Measurements from ENCODE around the gene CPNE6.

The CPNE6 gene

GRCh38 chr14:24113379-24113800 lies 42.0 kb downstream of the CPNE6 start:
- CTCF ChIA-PET = interaction anchor here (1.3 to 2.4 kb wide), 5 partner anchors 18 to 55 kb away, joined by 4 to 13 read pairs (median 13); partner anchors contain the start of genes IRF9 and PCK2
- H3K4me3 ChIP-seq (ENCODE audit: low read depth, low read length) = peak overlapping the region; percentile 98
- H3K9me3 ChIP-seq (ENCODE audit: control insufficient read depth, insufficient read depth, low read depth, low read length) = no peaks in the 10 kb centered on the region
- H3K36me3 ChIP-seq (ENCODE audit: control insufficient read depth in 2 of 2, insufficient read depth in 1 of 2, low read length in 2 of 2) = peaks cover 0 to 21% of the 10 kb centered on the region in 2 experiments; a peak in 1 of 3 replicates
- peak overlapping the region; percentile 94 for H3K27ac ChIP-seq (ENCODE audit: extremely low read depth, low read depth, low read length)
- POLR2A ChIA-PET = interaction anchor here (0.7 to 8.3 kb wide), 10 partner anchors 11 to 158 kb away, joined by 4 to 163 read pairs (median 10); partner anchors contain the start of genes CHMP4A, EMC9, IRF9 and PCK2
- TF ChIP-seq MEIS1 (CRISPR knock-in tag; IDR thresholded peaks at IDR 0.05; ENCODE audit: borderline replicate concordance) = no peak
- TF ChIP-seq GLI2 (tag by site-specific recombination; IDR thresholded peaks at IDR 0.05; ENCODE audit: borderline replicate concordance, low read depth) = no peak
- TF ChIP-seq ZNF549 (tag by site-specific recombination; IDR thresholded peaks at IDR 0.05) = no peak
- TF ChIP-seq ZNF548 (tag by site-specific recombination; IDR thresholded peaks at IDR 0.05) = no peak
- peak; percentile 91 for TF ChIP-seq ZNF335 (tag by site-specific recombination; conservative IDR thresholded peaks at IDR 0.05)
- 0 out of 2 replicates have a peak, but pooled peaks have one; percentile 1 for TF ChIP-seq ZNF146 (tag by site-specific recombination; IDR thresholded peaks at IDR 0.05)
- H3K4me1 ChIP-seq (ENCODE audit: control insufficient read depth, insufficient read depth, low read length) = no peaks in the 10 kb centered on the region

DNA sequence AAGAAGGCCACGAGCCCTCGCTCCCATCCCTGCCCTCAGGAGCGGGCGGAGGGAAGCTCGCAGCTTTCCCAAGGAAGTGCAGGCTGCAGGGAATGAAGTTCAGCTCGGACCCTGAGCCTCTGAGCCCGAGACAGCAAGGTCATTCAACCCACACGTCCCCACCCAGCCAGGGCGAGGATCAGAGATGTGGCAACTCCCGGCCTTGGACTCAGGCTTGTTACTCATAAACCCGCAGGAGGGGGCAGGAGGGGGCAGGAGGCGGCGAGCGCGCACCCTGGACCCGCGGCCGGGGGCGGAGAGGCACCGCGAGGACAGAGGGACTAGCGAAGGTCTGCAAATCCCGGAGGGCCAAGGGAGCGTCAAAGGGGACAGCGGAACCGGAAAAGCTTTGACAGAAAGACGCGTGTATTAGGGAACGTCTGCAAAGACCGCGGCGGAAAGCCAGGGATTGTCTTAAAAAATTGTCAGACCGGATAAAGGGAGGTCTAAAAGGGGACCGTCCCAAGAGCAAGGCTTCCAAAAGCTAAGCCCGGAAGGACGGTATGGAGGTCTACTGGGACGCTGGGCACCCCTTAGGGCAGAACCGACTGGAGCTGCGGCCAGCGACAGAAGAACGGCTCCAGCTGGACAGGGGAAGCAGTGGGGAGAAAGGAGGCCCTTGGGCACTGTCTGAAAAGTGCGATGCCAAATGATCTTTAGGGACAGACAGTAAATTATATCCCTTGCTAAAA lies 42.6 kb downstream of the CPNE6 start:
- peak overlapping the region; percentile 98 for H3K4me3 ChIP-seq (ENCODE audit: low read depth, low read length)
- H3K4me1 ChIP-seq (ENCODE audit: control insufficient read depth, insufficient read depth, low read length) = no peaks in the 10 kb centered on the region
- H3K27ac ChIP-seq (ENCODE audit: extremely low read depth, low read depth, low read length) = peak overlapping the region; percentile 94
- H3K9me3 ChIP-seq (ENCODE audit: control insufficient read depth, insufficient read depth, low read depth, low read length) = no peaks in the 10 kb centered on the region
- H3K36me3 ChIP-seq (ENCODE audit: control insufficient read depth in 2 of 2, insufficient read depth in 1 of 2, low read length in 2 of 2) = peaks cover 0 to 27% of the 10 kb centered on the region in 2 experiments; a peak in 1 of 3 replicates
- CTCF ChIA-PET = interaction anchor here (0.6 to 2.4 kb wide), 8 partner anchors 19 to 128 kb away, joined by 3 to 13 read pairs (median 6); partner anchors contain the start of genes IRF9, PCK2, PSME1 and TINF2
- POLR2A ChIA-PET = interaction anchor here (0.6 to 8.3 kb wide), 29 partner anchors 9 to 793 kb away, joined by 3 to 163 read pairs (median 5); partner anchors contain the start of genes CHMP4A, CIDEB, EMC9 and IPO4
- TF ChIP-seq KLF9 (tag by site-specific recombination; IDR thresholded peaks at IDR 0.05; ENCODE audit: low read depth) (no peak), ZNF214 (tag by site-specific recombination; IDR thresholded peaks at IDR 0.05; ENCODE audit: borderline replicate concordance) (no peak), KLF7 (tag by site-specific recombination; IDR thresholded peaks at IDR 0.05; ENCODE audit: borderline replicate concordance) (no peak), ZFP41 (tag by site-specific recombination; IDR thresholded peaks at IDR 0.05; ENCODE audit: borderline replicate concordance) (no peak), ZNF658 (tag by site-specific recombination; IDR thresholded peaks at IDR 0.05) (no peak), ZNF670 (tag by site-specific recombination; IDR thresholded peaks at IDR 0.05; ENCODE audit: low read depth) (no peak), ZFHX2 (tag by site-specific recombination; conservative IDR thresholded peaks at IDR 0.05) (peak; percentile 79), ZNF660 (tag by site-specific recombination; IDR thresholded peaks at IDR 0.05) (0 out of 2 replicates have a peak, but pooled peaks have one; percentile 30), IKZF3 (tag by site-specific recombination; IDR thresholded peaks at IDR 0.05) (no peak), SP2 (tag by site-specific recombination; IDR thresholded peaks at IDR 0.05) (peak; percentile 53), ZNF23 (tag by site-specific recombination; IDR thresholded peaks at IDR 0.05; ENCODE audit: borderline replicate concordance) (no peak), ZNF510 (tag by site-specific recombination; IDR thresholded peaks at IDR 0.05; ENCODE audit: insufficient replicate concordance) (no peak), GLIS1 (tag by site-specific recombination; IDR thresholded peaks at IDR 0.05) (peak; percentile 75), BCL11B (tag by site-specific recombination; IDR thresholded peaks at IDR 0.05; ENCODE audit: low read depth) (no peak), ZNF223 (tag by site-specific recombination; IDR thresholded peaks at IDR 0.05) (no peak), ZNF362 (tag by site-specific recombination; IDR thresholded peaks at IDR 0.05) (no peak), TCF7L2 (IDR thresholded peaks at IDR 0.05; ENCODE audit: borderline replicate concordance, low read depth, low read length) (no peak), YY2 (tag by site-specific recombination; IDR thresholded peaks at IDR 0.05) (no peak), ZNF785 (tag by site-specific recombination; IDR thresholded peaks at IDR 0.05) (no peak), ZNF561 (tag by site-specific recombination; IDR thresholded peaks at IDR 0.05; ENCODE audit: borderline replicate concordance) (0 out of 2 replicates have a peak, but pooled peaks have one; percentile 33), ZNF155 (tag by site-specific recombination; IDR thresholded peaks at IDR 0.05) (no peak), WT1 (tag by site-specific recombination; IDR thresholded peaks at IDR 0.05) (no peak), ZFP37 (tag by site-specific recombination; IDR thresholded peaks at IDR 0.05) (no peak), ZNF701 (tag by site-specific recombination; IDR thresholded peaks at IDR 0.05) (peak; percentile 97)
- TF ChIP-seq, protein P1, sequence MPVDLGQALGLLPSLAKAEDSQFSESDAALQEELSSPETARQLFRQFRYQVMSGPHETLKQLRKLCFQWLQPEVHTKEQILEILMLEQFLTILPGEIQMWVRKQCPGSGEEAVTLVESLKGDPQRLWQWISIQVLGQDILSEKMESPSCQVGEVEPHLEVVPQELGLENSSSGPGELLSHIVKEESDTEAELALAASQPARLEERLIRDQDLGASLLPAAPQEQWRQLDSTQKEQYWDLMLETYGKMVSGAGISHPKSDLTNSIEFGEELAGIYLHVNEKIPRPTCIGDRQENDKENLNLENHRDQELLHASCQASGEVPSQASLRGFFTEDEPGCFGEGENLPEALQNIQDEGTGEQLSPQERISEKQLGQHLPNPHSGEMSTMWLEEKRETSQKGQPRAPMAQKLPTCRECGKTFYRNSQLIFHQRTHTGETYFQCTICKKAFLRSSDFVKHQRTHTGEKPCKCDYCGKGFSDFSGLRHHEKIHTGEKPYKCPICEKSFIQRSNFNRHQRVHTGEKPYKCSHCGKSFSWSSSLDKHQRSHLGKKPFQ (tag by site-specific recombination; IDR thresholded peaks at IDR 0.05) = no peak
- TF ChIP-seq, protein P2, sequence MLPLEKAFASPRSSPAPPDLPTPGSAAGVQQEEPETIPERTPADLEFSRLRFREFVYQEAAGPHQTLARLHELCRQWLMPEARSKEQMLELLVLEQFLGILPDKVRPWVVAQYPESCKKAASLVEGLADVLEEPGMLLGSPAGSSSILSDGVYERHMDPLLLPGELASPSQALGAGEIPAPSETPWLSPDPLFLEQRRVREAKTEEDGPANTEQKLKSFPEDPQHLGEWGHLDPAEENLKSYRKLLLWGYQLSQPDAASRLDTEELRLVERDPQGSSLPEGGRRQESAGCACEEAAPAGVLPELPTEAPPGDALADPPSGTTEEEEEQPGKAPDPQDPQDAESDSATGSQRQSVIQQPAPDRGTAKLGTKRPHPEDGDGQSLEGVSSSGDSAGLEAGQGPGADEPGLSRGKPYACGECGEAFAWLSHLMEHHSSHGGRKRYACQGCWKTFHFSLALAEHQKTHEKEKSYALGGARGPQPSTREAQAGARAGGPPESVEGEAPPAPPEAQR (tag by site-specific recombination; IDR thresholded peaks at IDR 0.05) = no peak

All from HEK293 (cell line).